Hepatocyte (in vitro differentiated cells): ENCODE measurements around the gene AKAP13. TPM values are rescaled to one million over a fixed set of nuclear protein-coding genes. Genes with fewer than 3 reads are reported as not detected.

Experiments used
- DNase-seq: peaks from one replicate; pipeline ENCODE4 v3.0.0-alpha.2; 2016; ENCODE audit warnings: low spot score
- H2AFZ ChIP-seq: fragments of 200-600 bp; sonication (generic); 2 replicates; pipeline ENCODE4 v1.6.0; 2016; ENCODE audit warnings: antibody characterized with exemption, mild to moderate bottlenecking
- H3K27ac ChIP-seq: fragments of 200-600 bp; sonication (generic); 2 replicates; pipeline ENCODE4 v1.5.1; 2016; ENCODE audit warnings: mild to moderate bottlenecking
- H3K27me3 ChIP-seq: fragments of 200-600 bp; sonication (generic); 2 replicates; pipeline ENCODE4 v1.6.1; 2016
- H3K36me3 ChIP-seq: fragments of 200-600 bp; sonication (generic); replicated peaks from 2 replicates; pipeline ENCODE4 v1.5.1; 2016; ENCODE audit warnings: low read depth; ENCODE audit not compliant: insufficient read depth
- H3K4me1 ChIP-seq: fragments of 200-600 bp; sonication (generic); 2 replicates; pipeline ENCODE4 v1.5.1; 2016; ENCODE audit warnings: mild to moderate bottlenecking, moderate library complexity; ENCODE audit not compliant: insufficient read depth
- H3K4me2 ChIP-seq: fragments of 200-600 bp; sonication (generic); 2 replicates; pipeline ENCODE4 v1.6.0; 2016
- H3K4me3 ChIP-seq: fragments of 200-600 bp; sonication (generic); 2 replicates; pipeline ENCODE4 v1.5.1; 2016; ENCODE audit warnings: mild to moderate bottlenecking
- H3K79me2 ChIP-seq: fragments of 200-600 bp; sonication (generic); 2 replicates; pipeline ENCODE4 v1.6.0; 2017; ENCODE audit warnings: mild to moderate bottlenecking
- H3K9me2 ChIP-seq: fragments of 200-600 bp; sonication (generic); replicated peaks from 2 replicates; pipeline ENCODE4 v1.6.0; 2017; ENCODE audit warnings: mild to moderate bottlenecking; ENCODE audit not compliant: insufficient read depth
- H3K9me3 ChIP-seq: fragments of 200-600 bp; sonication (generic); 2 replicates; pipeline ENCODE4 v1.5.1; 2016; ENCODE audit warnings: low read depth, mild to moderate bottlenecking
- H4K20me1 ChIP-seq: fragments of 200-600 bp; sonication (generic); 2 replicates; pipeline ENCODE4 v1.6.0; 2016; ENCODE audit warnings: mild to moderate bottlenecking; ENCODE audit not compliant: insufficient read depth, poor library complexity, severe bottlenecking
- CTCF ChIP-seq: fragments of 200-600 bp; sonication (generic); IDR thresholded peaks from 2 replicates; pipeline ENCODE4 v1.5.1; 2016; ENCODE audit warnings: antibody characterized with exemption, mild to moderate bottlenecking; ENCODE audit not compliant: poor library complexity
- EZH2 ChIP-seq: fragments of 200-600 bp; sonication (generic); IDR thresholded peaks from 2 replicates; pipeline ENCODE4 v1.6.1; 2016; ENCODE audit warnings: antibody characterized with exemption, mild to moderate bottlenecking, borderline replicate concordance
- EZH2phosphoT487 ChIP-seq: fragments of 200-600 bp; sonication (generic); IDR thresholded peaks from one replicate; pipeline ENCODE4 v1.6.1; 2018; ENCODE audit warnings: antibody characterized with exemption, mild to moderate bottlenecking, low read depth, moderate library complexity; ENCODE audit not compliant: unreplicated experiment, severe bottlenecking
- WGBS: methylation state at CpG from one replicate; pipeline ENCODE4 v1.1.6; 2016; ENCODE audit warnings: low lambda C conversion rate; ENCODE audit errors: missing lambda C conversion rate; 5-methylcytosine and 5-hydroxymethylcytosine counted together
- polyA plus RNA-seq: library from polyadenylated mRNA; unstranded; fragments of >200 nt; fragmentation: Nextera tagmentation; extraction: Ambion mirVana; gene quantifications from 2 replicates; pipeline ENCODE4 v1.2.1, GENCODE V29; 2016
- total RNA-seq: library from RNA; depleted of rRNA; stranded (reverse); fragments of >200 nt; gene quantifications from 2 replicates; pipeline ENCODE4 v1.2.3, GENCODE V29; 2014

Gene AKAP13
- total and polyA plus RNA-seq, 2 experiments from 2014 or later = 55.6 to 80.9 TPM

- TF ChIP-seq EZH2 = no peak
- DNase-seq = no peak
- Histone ChIP-seq H4K20me1 (no peaks in the 10 kb centered on the region), H3K9me2 (no peaks in the 10 kb centered on the region), H3K27me3 (no peaks in the 10 kb centered on the region), H3K9me3 (no peaks in the 10 kb centered on the region), H2AFZ (no peak overlapping the region), H3K4me2 (no peak overlapping the region), H3K27ac (peak overlapping the region; percentile 6), H3K4me1 (peaks cover 36% of the 10 kb centered on the region), H3K79me2 (peaks cover 17% of the 10 kb centered on the region), H3K4me3 (no peak overlapping the region), H3K36me3 (no peaks in the 10 kb centered on the region)
- WGBS = 97% methylated on average over 3 of the region's 3 CpGs
Measured at GRCh38 chr15:85545752-85546151, 165.3 kb downstream of the AKAP13 start.

- WGBS = 97% methylated on average over 1 of the region's 1 CpG
- H3K27me3 ChIP-seq = no peaks in the 10 kb centered on the region
- H3K4me2 ChIP-seq = no peak overlapping the region
- H3K9me2 ChIP-seq = no peaks in the 10 kb centered on the region
- H4K20me1 ChIP-seq = no peaks in the 10 kb centered on the region
- no peak overlapping the region for H3K4me3 ChIP-seq
- H2AFZ ChIP-seq = no peak overlapping the region
- DNase-seq = no peak
- no peaks in the 10 kb centered on the region for H3K36me3 ChIP-seq
- H3K9me3 ChIP-seq = no peaks in the 10 kb centered on the region
- no peak for TF ChIP-seq EZH2phosphoT487
- TF ChIP-seq CTCF = no peak
- no peak for TF ChIP-seq EZH2
- peaks cover 32% of the 10 kb centered on the region for H3K4me1 ChIP-seq
- peaks cover 9% of the 10 kb centered on the region for H3K79me2 ChIP-seq
- H3K27ac ChIP-seq = no peak overlapping the region
Measured at GRCh38 chr15:85547386-85547785, 167.0 kb downstream of the AKAP13 start.

GRCh38 chr15:85550283-85550682, 169.9 kb downstream of the AKAP13 start:
- no peak overlapping the region for H2AFZ ChIP-seq
- H3K36me3 ChIP-seq = no peaks in the 10 kb centered on the region
- 100% methylated on average over 2 of the region's 2 CpGs for WGBS
- peaks cover 10% of the 10 kb centered on the region for H3K4me1 ChIP-seq
- peaks cover 17% of the 10 kb centered on the region for H3K79me2 ChIP-seq
- no peaks in the 10 kb centered on the region for H3K9me3 ChIP-seq
- no peaks in the 10 kb centered on the region for H3K9me2 ChIP-seq
- no peaks in the 10 kb centered on the region for H4K20me1 ChIP-seq
- H3K27ac ChIP-seq = no peak overlapping the region
- DNase-seq = no peak
- H3K4me3 ChIP-seq = no peak overlapping the region
- TF ChIP-seq EZH2 = no peak
- no peak for TF ChIP-seq EZH2phosphoT487
- no peak for TF ChIP-seq CTCF
- no peak overlapping the region for H3K4me2 ChIP-seq
- H3K27me3 ChIP-seq = no peaks in the 10 kb centered on the region

- TF ChIP-seq CTCF (no peak), EZH2 (no peak), EZH2phosphoT487 (no peak)
- peaks cover 6% of the 10 kb centered on the region for H3K4me1 ChIP-seq
- no peak overlapping the region for H3K4me2 ChIP-seq
- peak overlapping the region; percentile 49 for H3K27ac ChIP-seq
- no peaks in the 10 kb centered on the region for H3K36me3 ChIP-seq
- H3K9me3 ChIP-seq = no peaks in the 10 kb centered on the region
- DNase-seq = peak; percentile 30
- no peak overlapping the region for H3K4me3 ChIP-seq
- H4K20me1 ChIP-seq = no peaks in the 10 kb centered on the region
- no peaks in the 10 kb centered on the region for H3K9me2 ChIP-seq
- no peak overlapping the region for H2AFZ ChIP-seq
- H3K79me2 ChIP-seq = peaks cover 22% of the 10 kb centered on the region
- WGBS = 43% methylated on average over 3 of the region's 3 CpGs
- H3K27me3 ChIP-seq = no peaks in the 10 kb centered on the region
Measured at GRCh38 chr15:85551221-85551832, 170.9 kb downstream of the AKAP13 start.
